ENCODE measurements around the gene POC1A. TPM values are rescaled to one million over a fixed set of nuclear protein-coding genes. Genes with fewer than 3 reads are reported as not detected.

Gene POC1A
- total and polyA plus RNA-seq, 9 of the 15 experiments (the other 6 are each of a cell fraction or from before 2014, with no cell fraction given) = 7.2 to 17.5 (median 12.1) TPM

DNA sequence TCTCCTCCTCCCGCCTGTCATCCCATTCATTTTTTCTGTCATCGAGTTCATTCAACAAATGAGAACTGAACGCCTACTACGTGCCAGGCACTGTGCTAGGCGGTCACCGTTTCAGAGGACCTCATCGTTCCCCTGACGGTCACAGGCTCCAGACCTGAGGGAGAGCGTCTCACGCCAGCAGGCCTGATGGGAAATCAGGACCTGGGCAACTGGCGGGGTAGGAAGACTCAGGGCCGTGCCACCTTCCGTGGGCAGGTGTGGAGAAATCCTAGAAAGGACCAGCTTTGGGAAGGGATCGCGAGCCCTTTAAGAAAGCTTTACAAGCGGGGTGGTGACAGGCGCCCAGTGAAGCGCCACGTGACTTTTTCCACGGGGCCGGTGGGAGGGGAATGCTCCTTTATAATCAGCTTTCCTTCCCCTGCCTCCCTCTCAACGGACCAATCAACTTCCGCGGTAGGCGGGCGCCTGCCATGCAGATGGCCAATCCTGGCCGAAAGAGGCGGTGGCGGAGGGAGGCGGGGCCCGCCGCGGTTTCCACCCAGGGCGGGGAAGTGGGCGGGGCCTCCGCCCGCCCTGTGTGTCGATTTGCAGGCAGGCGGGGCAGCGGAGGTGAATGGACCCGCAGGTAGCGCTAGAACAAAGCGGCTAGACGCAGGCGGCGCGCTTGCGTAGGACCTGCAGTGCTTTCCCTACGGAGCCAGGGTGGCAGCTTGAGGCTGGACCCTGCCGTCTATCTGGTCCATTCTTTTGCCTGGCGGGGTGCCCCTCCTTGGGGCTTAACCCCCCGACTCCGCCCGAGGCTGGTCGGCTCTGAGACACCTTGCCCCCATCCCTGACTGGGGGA, 97.0 kb downstream of the POC1A start (continued):
- TF ChIP-seq IFI16 (CRISPR knock-in tag; IDR thresholded peaks at IDR 0.05) (no peak), SMAD1 (IDR thresholded peaks at IDR 0.05; ENCODE audit: low read depth, low read length, partially characterized antibody) (no peak), ARID3B (CRISPR knock-in tag; IDR thresholded peaks at IDR 0.05; ENCODE audit: borderline replicate concordance) (no peak), ZFX (CRISPR knock-in tag; IDR thresholded peaks at IDR 0.05) (peak; percentile 42; the same call in 1 of the 2 replicates), HIVEP1 (CRISPR knock-in tag; IDR thresholded peaks at IDR 0.05) (no peak), NRF1 (conservative IDR thresholded peaks at IDR 0.05 in 1 of 2, IDR thresholded peaks at IDR 0.05 in 1 of 2) (peak; percentile 87 to 89), MCM5 (IDR thresholded peaks at IDR 0.05; ENCODE audit: low read depth) (no peak), ZFP91 (CRISPR knock-in tag; IDR thresholded peaks at IDR 0.05) (peak; percentile 98), U2AF2 (optimal IDR thresholded peaks at IDR 0.05; ENCODE audit: low read depth, low read length) (no peak), ZC3H8 (IDR thresholded peaks at IDR 0.05) (no peak), BDP1 (IDR thresholded peaks at IDR 0.05; ENCODE audit: insufficient read depth, insufficient read length) (no peak), SRSF7 (optimal IDR thresholded peaks at IDR 0.05; ENCODE audit: low read depth, low read length) (no peak), LEF1 (IDR thresholded peaks at IDR 0.05) (no peak), ZNF511 (CRISPR knock-in tag; IDR thresholded peaks at IDR 0.05) (no peak), CEBPB (tag; IDR thresholded peaks at IDR 0.05) (no peak), FOXA3 (CRISPR knock-in tag; conservative IDR thresholded peaks at IDR 0.05 in 1 of 2, IDR thresholded peaks at IDR 0.05 in 1 of 2) (no peak), ETV5 (CRISPR knock-in tag; IDR thresholded peaks at IDR 0.05; ENCODE audit: low read depth) (no peak), HMG20A (CRISPR knock-in tag; conservative IDR thresholded peaks at IDR 0.05) (no peak), PURB (CRISPR knock-in tag; IDR thresholded peaks at IDR 0.05; ENCODE audit: low read depth) (no peak), SAP30 (IDR thresholded peaks at IDR 0.05; ENCODE audit: borderline replicate concordance, insufficient read depth, low read depth, low read length, poor library complexity, severe bottlenecking) (peak; percentile 52), NEUROD1 (IDR thresholded peaks at IDR 0.05; ENCODE audit: borderline replicate concordance, low read depth, low read length, partially characterized antibody) (peak; percentile 80), ZNF175 (CRISPR knock-in tag; IDR thresholded peaks at IDR 0.05; ENCODE audit: low read depth) (no peak), ZNF740 (CRISPR knock-in tag; IDR thresholded peaks at IDR 0.05) (no peak; the same call in 1 of the 2 replicates), ZNF740 (tag; IDR thresholded peaks at IDR 0.05) (no peak)

Measured in K562 (cell line).